HG03521 (cell line): ENCODE results near the gene EIF3J.
"Not testable (repeated sequence)": the region's sequence is repeated elsewhere in the genome, so short reads cannot be mapped to it uniquely, and the experiment has no call there.

ENCODE experiments used
- ATAC-seq: cut with Tn5 transposase; IDR thresholded peaks from one replicate; pipeline ENCODE4 v1.9.1; 2021; ENCODE audit warnings: mild to moderate bottlenecking, moderate library complexity; ENCODE audit not compliant: unreplicated experiment

The EIF3J gene

DNA sequence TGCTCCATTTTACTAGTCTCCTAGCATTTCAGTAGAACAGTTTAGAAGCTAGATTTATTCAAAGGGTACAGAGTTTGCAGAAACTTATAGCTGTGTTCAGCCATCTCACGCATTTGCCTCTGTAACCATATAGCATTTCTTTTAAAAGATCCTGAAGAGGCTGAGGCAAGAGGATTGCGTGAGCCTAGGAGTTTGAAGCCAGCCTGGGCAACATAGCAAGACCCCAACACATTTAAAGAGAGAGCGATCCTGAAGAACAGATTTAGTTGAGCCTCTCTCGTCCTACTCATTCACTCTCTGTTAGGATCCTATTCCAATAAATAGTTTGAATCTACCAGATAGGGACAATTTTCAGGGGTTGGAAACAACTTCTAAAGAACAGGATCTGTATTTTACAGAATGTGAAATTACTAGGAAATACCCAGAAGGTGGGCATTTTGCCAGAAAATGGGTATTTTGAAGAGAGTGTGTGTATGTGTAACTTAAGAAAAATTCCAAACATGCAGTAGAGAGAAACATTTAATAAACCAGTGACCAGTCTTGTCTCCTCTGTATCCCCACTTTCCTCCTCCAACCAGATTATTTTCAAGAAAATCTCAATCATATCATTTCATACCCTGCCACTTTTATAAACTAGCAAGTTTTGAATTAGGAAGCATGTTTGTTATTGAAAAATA is 4.5 kb downstream of the EIF3J start:
- no peak for ATAC-seq

GRCh38 chr15:44542596-44542995 is 5.6 kb downstream of the EIF3J start:
- no peak for ATAC-seq

- ATAC-seq = not testable (repeated sequence)
Observed at GRCh38 chr15:44544745-44545144, 7.8 kb downstream of the EIF3J start.

- no peak for ATAC-seq
Observed at GRCh38 chr15:44545913-44546802, 9.2 kb downstream of the EIF3J start.

GRCh38 chr15:44549152-44549551 is 12.2 kb downstream of the EIF3J start:
- ATAC-seq = not testable (repeated sequence)

- ATAC-seq = no peak
Observed at GRCh38 chr15:44550256-44550655, 13.3 kb downstream of the EIF3J start.

- ATAC-seq = no peak
Observed at GRCh38 chr15:44550734-44551133, 13.8 kb downstream of the EIF3J start.

DNA sequence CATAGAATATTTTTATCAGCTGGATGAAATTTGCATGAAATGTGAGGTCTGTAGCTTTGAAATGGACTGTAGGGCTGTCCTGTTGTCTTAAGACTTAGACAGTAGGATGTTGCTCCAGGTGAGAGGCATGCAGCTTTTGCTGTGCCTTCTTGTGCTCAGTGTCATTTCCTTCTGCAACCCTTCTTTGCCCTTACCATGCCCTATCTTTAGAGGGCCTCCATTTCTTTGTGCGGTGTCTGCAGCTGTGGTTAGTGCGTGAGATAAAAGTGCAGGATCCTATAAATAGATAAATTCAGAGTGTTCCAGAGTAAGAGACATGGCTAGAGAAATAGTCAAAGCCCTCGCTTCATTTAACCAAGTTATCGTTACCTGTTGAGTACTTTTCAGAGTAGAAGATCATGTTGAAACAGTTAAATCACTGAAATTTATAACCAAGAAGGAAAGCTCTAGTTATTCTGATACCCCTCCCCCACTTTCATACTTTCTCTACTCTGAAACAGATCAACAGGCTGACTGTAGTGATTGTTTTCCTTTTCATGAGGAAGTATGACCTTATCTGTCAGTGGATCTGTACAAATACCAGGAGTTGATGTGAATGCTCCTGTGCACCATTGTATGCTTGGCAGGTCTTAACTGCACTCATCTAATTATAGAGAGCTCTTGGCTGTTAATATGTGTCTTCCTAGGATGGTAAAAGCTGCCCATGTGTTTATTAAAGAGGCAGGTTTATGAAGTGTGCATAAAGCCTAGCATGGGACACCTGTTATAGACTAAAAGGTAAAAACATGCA is 18.2 kb downstream of the EIF3J start:
- no peak for ATAC-seq

DNA sequence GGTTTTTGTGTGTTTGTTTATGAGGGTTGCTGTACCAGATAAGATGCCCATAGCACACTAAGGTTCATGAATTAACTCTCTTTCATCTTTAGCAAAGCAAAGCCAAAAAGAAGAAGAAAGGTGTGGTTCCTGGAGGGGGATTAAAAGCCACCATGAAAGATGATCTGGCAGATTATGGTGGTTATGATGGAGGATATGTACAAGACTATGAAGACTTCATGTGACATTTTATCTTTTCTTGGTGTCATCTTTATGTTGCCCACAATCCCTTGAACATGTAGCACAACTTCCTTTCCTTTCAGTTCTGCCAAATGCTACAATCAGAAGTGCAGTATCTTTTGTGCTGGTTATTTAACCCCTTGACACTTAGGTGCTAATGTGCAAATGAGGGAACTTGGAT is 24.0 kb downstream of the EIF3J start:
- ATAC-seq = not testable (repeated sequence)

- no peak for ATAC-seq
Observed at GRCh38 chr15:44565387-44566154, 28.6 kb downstream of the EIF3J start.

DNA sequence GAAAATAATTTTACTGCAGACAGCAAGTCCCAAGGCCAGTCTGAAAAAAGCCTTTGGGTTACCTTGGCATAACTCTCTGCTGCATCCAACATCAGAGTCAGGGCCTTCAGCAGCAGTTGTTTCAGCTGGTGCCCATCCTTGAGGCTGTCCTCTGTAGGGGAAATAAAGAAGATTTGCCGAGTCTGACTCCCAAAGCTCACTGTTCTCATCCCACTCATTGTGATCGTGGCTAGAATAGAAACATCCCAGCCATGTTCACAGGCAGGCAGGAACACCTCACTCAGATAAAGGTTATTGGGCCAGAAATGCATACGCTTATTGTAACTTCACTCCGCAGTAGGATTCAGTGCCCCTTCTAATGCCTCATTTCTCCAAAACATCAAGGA is 29.2 kb downstream of the EIF3J start:
- no peak for ATAC-seq

DNA sequence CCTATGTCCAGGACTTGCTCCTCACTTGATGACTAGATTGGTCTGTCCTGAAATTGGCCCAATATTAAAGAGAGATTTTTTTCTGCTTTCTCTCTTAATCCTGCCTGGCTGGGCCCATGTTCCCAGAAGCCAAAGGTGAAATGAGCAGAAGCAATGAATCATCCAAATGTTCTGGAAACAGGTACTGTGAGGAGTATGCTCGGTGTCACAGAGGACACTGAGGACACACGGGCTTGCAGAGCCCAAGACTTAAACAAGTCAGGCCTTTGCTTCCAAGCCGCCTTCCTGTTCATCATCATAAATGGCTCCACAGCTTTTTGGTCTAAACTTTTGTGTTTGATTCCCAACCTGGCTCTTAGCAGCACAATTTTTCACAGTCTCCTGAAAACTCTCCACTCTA is 31.4 kb downstream of the EIF3J start:
- no peak for ATAC-seq

- ATAC-seq = no peak
Observed at GRCh38 chr15:44569316-44569715, 32.4 kb downstream of the EIF3J start.

DNA sequence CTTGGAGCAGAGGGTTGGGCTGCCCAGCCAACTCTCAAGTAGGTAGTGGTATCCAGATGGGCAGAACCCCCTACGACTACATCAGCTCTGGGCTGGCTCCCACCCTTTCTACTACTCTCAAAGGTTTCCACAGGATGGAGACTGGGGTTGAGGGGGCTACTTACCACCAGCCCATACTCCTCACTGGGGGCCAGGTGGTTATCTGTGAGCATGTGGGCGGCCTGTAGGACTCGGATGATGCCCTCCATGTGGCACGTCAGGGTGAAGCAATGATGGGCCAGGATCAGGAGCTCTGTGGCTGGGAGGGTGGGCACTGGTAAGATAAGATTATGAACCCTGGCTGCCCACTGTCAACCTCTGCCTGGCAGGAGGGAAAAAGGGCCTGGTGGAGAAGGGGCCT is 33.4 kb downstream of the EIF3J start:
- no peak for ATAC-seq

DNA sequence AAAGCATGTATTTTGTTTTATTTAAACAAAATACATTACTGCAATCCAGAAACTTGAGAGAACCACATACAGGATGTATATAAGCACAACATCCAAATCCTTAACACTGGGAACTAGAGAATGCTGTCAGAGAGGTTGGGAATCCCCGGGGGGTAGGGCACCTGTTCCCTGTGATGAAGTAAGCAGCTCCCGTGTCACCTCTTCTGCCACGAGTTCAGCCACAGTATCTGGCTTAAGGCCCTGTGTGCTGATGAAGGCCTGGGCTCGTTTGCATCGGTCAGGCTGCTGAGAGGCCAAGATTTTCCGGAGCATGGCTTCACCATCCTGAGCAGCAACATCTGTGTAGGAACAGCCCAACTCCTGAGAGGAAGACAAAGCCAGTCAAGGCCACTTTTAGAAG is 36.4 kb downstream of the EIF3J start:
- no peak for ATAC-seq

DNA sequence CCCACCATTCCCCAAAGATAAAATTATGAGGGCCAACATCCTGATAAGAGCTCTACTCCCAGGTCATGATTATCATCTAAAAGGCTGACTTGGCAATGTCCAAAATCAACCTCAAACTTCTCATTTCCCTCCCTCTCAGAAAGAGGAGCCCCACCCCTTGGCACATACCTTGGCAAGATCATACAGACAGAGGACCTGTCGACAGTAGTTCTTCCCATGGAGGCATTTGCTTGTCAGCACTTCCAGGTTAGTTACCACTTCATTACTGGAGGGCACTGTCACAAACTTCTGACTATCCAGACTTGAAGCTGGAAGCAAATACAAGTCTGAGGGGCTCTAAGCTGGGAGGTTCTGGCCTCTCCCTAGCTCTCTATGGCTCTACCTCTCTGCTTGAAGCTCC is 37.8 kb downstream of the EIF3J start:
- ATAC-seq = no peak

DNA sequence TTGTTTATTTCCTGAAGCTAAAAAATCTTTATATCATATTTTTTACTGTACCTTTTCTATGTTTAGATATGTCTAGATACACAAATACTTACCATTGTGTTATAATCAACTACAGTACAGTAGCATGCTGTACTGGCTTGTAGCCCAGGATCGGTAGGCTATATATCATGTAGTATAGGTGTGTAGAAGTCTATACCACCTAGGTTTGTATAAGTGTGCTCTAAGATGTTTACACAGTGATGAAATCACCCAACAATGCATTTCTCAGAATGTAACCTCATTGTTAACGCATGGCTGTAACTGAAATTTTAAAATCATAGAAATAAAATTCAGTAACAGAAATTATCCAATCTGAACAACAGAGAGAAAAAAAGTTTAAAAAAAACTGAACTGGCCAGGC is 43.2 kb downstream of the EIF3J start:
- no peak for ATAC-seq

GRCh38 chr15:44584162-44584749 is 47.3 kb downstream of the EIF3J start:
- ATAC-seq = no peak

GRCh38 chr15:44585633-44586032 is 48.7 kb downstream of the EIF3J start:
- no peak for ATAC-seq

GRCh38 chr15:44588541-44588940 is 51.6 kb downstream of the EIF3J start:
- no peak for ATAC-seq
